Measurements from ENCODE around the gene TGIF1.

- no peak for TF ChIP-seq CTCF (IDR thresholded peaks at IDR 0.05 in 4 of 5, conservative IDR thresholded peaks at IDR 0.05 in 1 of 5)
- no peak for TF ChIP-seq POLR2A (IDR thresholded peaks at IDR 0.05)
Observed at GRCh38 chr18:3455907-3456685, 6.1 kb downstream of the TGIF1 start.

Measured in gastrocnemius medialis (tissue), 4 donors.